ENCODE measurements around the gene SVIL.
"Not testable (repeated sequence)": the region's sequence is repeated elsewhere in the genome, so short reads cannot be mapped to it uniquely, and the experiment has no call there.

The SVIL gene

DNA sequence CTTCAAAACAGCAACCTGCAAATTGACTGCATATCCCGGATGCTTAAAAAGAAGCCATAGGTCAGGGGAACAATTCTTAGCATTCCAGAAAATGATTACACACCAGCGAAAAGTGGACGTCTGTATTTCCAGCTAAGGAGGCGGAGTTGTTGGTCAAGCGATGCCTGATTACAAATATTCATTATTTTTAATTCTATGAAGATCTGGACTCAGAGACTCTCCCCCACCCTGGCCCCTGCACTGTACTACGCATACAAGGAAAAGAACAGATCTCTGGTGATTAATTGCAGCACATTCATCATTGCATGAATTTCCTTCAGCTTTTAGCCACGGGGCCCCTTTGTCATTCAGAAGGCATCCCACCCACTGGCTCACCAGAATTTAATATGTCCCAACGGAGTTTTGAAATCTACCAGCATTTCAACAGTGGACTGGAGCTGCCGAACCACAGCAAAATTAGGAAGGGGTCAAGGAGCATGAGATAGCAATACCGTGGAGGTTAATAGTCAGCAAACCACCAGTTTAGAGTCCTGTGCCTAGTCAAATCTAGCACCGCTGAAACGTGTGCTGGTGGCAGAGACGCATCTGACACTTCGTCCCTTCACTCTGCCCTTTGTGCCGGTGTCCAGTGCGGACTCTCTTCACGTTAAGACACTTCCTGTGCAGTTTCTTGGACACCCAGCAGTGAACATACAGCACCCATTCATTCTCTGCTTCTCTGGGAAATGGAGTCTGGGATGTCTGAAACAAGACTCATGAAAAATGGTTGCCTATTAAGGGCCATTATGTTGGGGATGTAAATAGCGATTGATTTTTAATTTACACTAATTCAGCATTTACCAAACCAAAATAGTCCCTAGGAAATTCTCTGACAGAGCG lies 46.8 kb downstream of the SVIL start:
- peaks cover 30% of the 10 kb centered on the region for H3K4me1 Mint-ChIP-seq
- not testable (repeated sequence) for ATAC-seq; H3K9me3 Mint-ChIP-seq; DNase-seq (ENCODE audit: low spot score in 2 of 2); H3K36me3 Mint-ChIP-seq; H3K27ac Mint-ChIP-seq; H3K4me3 Mint-ChIP-seq

DNA sequence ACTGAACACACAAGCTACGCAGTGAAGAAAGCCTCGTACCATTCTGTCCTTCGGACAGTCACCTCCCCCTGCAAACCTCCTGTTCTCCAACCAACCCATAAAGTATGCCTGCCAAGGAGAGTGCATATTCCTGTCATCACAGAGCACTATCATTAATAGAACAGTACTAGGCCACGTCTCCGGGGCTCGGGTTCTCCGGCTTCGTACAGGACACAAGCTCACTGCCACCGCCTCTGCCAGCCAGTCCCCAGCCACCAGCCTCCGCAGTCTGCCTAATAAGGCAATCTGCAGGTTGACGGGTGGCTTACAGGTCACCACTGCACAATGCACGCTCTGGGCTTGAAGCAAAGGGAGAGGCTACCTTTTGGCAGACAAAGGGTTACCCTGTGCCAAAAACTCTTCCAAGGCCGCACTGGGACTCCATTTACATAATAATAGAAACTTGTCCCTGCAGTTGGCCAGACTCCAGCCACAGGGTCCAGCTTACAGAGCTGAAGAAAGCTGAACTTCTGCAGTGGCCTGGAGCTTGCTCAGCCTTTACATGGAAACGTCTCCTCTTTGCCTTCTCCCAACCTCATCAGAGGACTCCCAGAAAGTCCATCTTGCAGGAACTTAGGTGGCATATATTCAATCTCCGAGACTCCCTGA lies 47.5 kb downstream of the SVIL start:
- not testable (repeated sequence) for H3K9me3 Mint-ChIP-seq; H3K27ac Mint-ChIP-seq; DNase-seq (ENCODE audit: low spot score in 2 of 2); H3K36me3 Mint-ChIP-seq; H3K4me3 Mint-ChIP-seq; ATAC-seq
- peaks cover 34% of the 10 kb centered on the region for H3K4me1 Mint-ChIP-seq

DNA sequence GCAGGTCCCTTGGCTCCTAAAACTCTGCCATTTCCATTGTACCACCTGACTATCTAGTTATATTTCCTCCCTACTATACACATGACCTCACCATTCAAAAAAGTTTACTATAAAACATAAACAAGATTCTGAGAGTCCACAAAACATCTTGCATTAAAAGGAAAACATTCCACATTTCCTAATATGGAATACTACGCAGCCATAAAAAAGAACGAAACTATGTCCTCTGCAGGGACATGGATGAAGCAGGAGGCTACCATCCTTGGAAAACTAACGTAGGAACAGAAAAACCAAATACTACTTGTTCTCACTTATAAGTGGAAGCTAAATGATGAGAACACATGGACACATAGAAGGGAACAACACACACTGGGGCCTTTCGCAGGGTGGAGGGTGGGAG lies 48.3 kb downstream of the SVIL start:
- ATAC-seq (no peak), DNase-seq (ENCODE audit: low spot score in 2 of 2) (no peak)
- Mint-ChIP-seq H3K36me3 (no peaks in the 10 kb centered on the region), H3K27ac (no peak overlapping the region), H3K4me1 (peaks cover 38% of the 10 kb centered on the region), H3K4me3 (no peak overlapping the region), H3K9me3 (no peaks in the 10 kb centered on the region)

DNA sequence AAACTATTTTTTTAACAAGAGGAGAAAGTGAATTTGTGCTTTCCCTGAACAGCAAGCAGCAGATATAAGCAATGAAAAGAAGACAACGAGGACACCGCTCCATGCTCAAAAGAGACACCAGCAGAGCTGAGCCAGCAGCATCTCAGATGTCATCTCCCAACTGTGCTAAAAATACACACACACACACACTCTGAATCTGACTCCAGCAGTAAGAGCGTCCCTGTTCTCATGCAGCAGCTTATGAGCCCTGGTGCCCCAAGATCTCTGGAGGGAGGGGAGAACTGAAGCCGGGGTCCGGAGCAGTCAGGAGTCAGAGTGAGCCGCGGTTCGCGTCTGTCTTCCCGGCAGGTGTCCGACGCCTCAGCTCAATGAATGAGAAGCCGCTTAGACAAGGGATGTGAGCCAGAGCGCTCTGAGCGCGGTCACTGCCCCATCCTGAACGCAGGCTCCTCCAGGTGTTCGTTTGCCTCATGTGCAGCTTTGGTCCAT lies 49.2 kb downstream of the SVIL start:
- no peak for ATAC-seq
- DNase-seq (ENCODE audit: low spot score in 2 of 2), result no peak
- Mint-ChIP-seq H3K36me3 (no peaks in the 10 kb centered on the region), H3K27ac (peak overlapping the region; percentile 50), H3K4me1 (peaks cover 35% of the 10 kb centered on the region), H3K4me3 (no peak overlapping the region), H3K9me3 (no peaks in the 10 kb centered on the region)

DNA sequence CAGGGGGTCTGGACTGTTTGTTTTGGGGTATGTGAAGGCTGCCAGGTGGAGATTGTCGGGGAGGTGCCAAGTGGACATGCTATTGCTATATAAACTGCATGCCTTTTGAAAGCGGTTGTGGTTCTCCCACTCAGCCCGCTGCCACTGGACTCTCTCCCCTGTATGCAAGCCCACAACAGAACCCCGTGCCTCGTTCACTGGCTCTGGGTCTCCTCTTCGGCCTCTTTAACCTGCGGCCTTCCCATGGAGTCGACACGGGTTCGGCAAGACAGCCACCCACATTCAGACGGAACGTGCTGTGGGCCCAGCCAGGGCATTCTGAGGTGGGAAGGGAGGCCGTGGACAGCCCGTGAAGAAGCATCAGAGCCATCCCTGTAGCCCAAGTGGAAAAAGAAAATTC lies 50.3 kb downstream of the SVIL start:
- Mint-ChIP-seq H3K27ac (no peak overlapping the region), H3K4me3 (no peak overlapping the region), H3K4me1 (peaks cover 28% of the 10 kb centered on the region), H3K36me3 (no peaks in the 10 kb centered on the region), H3K9me3 (no peaks in the 10 kb centered on the region)
- ATAC-seq (no peak), DNase-seq (ENCODE audit: low spot score in 2 of 2) (no peak)

DNA sequence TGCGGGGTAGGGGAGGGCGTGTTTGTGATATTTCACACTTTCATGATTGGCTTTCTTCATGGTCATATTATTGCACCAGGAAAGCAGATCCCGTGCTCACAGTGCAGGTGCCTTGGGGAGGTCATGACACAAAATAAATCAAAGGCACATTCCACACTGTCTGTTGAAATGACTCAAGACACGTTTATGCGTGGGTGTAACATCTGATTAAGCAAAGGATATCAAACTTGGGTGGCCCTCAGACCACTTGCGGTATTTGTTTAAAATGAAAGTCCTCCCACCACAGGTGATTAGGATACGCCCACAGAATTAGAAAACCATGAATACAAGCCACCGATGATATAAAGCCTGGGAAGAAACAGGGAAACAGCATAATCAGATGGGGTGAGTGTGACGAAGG lies 51.1 kb downstream of the SVIL start:
- Mint-ChIP-seq H3K36me3 (no peaks in the 10 kb centered on the region), H3K4me3 (no peak overlapping the region), H3K4me1 (peaks cover 28% of the 10 kb centered on the region), H3K27ac (peak overlapping the region; percentile 76), H3K9me3 (no peaks in the 10 kb centered on the region)
- ATAC-seq (peak; percentile 54), DNase-seq (ENCODE audit: low spot score in 2 of 2) (no peak)

DNA sequence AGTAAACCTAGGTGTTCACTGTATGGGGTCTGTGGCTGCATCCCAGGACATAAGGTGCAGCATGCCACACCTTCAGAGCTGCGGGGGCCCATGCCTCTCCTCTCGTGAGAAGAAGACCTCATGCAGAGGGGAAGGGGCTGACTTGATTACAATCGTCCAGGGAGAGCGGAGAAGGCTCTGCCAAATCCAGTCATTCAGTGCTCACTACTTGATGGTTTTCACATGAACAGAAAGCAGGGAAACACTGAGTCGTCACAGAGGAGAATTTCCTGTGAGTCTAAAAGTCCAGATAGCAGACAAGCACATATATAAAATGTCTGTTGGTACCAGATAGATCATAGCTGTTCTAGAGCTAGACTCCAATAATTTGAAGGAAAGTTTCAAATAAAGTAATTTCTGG lies 52.0 kb downstream of the SVIL start:
- H3K9me3 Mint-ChIP-seq, result not testable (repeated sequence)

DNA sequence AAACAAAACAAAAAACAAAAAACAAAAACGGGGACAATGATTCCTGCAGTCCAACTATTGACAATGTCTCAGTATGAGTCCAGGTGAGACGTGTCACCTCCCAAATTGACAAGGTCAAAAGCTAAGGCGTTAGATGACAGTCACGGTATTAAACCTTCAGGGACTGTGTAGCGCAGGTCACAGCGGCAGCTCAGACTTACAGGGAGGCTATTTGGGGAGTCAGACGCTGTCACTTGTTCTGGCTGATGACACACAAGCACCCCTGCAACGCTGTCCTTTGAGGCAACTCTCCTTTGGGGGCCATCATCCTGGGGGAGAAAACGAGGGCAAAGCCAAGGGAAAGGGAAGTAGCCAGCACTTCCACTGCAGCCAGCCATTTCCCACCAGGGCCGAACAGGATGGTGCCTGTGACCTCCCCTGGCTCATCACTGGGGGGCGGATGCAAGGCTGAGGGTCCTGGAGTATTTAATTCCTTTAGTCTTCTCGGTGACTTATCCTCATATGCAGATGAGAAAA lies 55.3 kb downstream of the SVIL start:
- H3K4me3 Mint-ChIP-seq, result no peak overlapping the region
- ATAC-seq, result no peak
- H3K9me3 Mint-ChIP-seq, result no peaks in the 10 kb centered on the region
- DNase-seq (ENCODE audit: low spot score in 2 of 2), result no peak
- no peak overlapping the region for H3K27ac Mint-ChIP-seq
- H3K36me3 Mint-ChIP-seq, result no peaks in the 10 kb centered on the region
- peaks cover 26% of the 10 kb centered on the region for H3K4me1 Mint-ChIP-seq

More for the DNA sequence above, 52.0 kb downstream of the SVIL start:
- not testable (repeated sequence) for H3K36me3 Mint-ChIP-seq; DNase-seq (ENCODE audit: low spot score in 2 of 2); H3K4me3 Mint-ChIP-seq
- Mint-ChIP-seq H3K4me1 (peaks cover 28% of the 10 kb centered on the region), H3K27ac (peak overlapping the region; percentile 76)
- peak; percentile 89 for ATAC-seq

DNA sequence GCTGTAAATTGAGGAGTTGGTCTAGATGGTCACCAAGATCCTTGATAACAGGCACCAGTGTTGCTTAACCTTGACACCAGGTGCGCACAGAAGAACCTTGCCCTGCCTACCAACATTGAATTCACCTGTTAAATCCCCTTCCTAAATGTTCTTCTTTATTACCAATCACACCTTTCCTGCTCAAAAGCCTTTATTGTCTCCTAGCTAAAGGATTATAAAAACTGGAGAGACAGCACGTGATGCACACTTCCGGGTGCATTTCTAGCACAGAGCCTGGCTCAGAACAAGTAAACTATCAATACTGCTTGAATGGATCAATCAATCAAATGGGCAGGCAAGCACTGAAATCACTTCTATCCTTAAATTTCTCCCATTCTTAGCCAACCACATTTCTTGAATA lies 56.3 kb downstream of the SVIL start:
- Mint-ChIP-seq H3K27ac (no peak overlapping the region), H3K4me1 (peaks cover 16% of the 10 kb centered on the region), H3K9me3 (no peaks in the 10 kb centered on the region), H3K36me3 (no peaks in the 10 kb centered on the region), H3K4me3 (no peak overlapping the region)
- ATAC-seq (no peak), DNase-seq (ENCODE audit: low spot score in 2 of 2) (no peak)

DNA sequence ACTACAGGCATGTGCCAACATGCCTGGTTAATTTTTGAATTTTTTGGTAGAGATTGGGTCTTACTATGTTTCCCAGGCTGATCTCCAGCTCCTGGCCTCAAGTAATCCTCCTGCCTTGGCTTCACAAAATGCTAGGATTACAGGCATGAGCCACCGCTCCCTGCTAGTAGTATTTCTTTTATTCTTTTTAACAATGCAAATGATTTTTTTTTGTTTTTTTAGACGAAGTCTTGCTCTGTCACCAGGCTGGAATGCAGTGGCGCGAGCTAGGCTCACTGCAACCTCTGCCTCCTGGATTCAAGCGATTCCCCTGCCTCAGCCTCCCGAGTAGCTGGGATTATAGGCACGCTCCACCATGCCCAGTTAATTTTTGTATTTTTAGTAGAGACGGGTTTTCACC lies 58.1 kb downstream of the SVIL start:
- no peak for ATAC-seq
- Mint-ChIP-seq H3K9me3 (no peaks in the 10 kb centered on the region), H3K36me3 (peaks cover 6% of the 10 kb centered on the region), H3K4me1 (peaks cover 1% of the 10 kb centered on the region), H3K27ac (no peak overlapping the region), H3K4me3 (no peak overlapping the region)
- DNase-seq (ENCODE audit: low spot score in 2 of 2), result no peak

DNA sequence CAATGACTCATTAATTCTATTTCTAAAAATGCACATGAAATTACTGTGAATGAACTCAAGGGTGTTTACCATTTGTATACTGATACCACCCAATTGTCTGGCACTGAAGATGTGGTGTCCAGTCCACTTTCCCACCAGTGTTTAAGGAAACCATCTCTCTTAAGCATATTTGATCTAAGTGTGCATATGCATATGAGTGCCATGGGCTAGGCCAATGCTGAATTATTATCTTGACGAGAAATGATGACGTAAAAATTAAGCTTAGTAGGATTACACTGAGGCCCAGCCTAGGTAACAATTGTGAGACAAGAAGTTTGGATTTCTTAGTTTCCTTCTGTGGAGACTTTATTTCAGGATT lies 59.7 kb downstream of the SVIL start:
- no peak overlapping the region for H3K4me3 Mint-ChIP-seq
- DNase-seq (ENCODE audit: low spot score in 2 of 2), result no peak
- H3K27ac Mint-ChIP-seq, result no peak overlapping the region
- no peaks in the 10 kb centered on the region for H3K4me1 Mint-ChIP-seq
- no peaks in the 10 kb centered on the region for H3K9me3 Mint-ChIP-seq
- ATAC-seq, result no peak
- H3K36me3 Mint-ChIP-seq, result peaks cover 6% of the 10 kb centered on the region

DNA sequence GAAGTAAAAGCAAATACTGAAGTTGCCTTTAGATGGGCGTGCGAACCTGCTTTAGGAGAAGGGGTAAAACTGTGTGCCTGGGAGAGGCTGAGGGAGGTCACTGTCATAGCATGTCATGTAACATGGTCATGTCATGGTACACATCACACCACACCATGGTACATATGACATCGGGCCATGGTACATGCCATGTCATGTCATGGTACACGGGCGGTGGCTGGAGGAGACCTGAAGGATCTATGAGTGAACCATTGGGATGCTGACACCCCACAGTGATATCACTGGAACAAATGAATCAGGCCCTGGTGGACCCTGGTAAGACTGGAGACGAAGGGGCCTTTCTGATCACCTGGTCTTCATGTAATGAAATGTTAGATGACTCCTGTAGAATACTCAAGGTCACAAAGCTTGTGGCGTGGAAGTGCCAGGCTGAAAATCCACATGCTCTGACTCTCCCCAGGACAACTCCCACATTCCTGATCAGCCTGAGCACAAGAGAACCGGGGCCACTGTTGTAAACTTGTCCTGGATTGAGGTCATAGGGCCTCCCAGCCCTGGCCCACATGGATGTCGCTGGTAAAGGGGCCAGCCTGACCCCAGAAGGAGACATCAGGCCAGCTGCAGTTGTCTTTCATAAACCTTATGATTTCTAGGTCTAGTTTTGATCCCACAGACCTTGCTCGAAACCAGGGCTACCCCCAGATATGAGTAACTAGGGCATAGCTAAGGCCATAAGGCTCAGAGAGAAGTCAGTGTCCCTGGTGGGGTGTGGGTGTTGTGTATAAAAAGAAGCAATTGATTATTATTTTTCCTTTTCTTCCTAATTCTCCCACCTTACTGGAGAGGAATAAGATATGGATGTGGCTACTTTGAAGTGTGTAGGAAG lies 60.3 kb downstream of the SVIL start:
- H3K4me1 Mint-ChIP-seq; H3K36me3 Mint-ChIP-seq; DNase-seq (ENCODE audit: low spot score in 2 of 2); H3K4me3 Mint-ChIP-seq; H3K27ac Mint-ChIP-seq; H3K9me3 Mint-ChIP-seq: not testable (repeated sequence)
- ATAC-seq, result peak; percentile 76

DNA sequence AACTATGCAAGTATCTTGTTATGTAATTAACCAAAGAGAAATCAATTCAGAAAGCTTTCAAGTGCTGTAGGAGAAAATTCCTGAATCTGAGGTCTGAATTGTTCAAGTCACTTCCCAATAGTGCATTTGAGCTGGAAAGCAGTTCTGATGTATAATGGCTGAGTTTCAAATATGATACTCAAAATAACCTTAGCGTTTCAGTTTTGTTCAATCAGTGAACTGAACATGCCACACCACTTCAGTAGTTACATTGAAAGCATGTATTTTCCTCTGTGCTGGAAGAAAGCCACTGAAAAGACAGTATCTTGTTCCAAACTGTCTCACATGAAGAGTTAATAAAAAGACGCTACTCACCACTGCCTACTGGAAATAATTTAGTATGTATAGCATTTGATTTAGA lies 64.5 kb downstream of the SVIL start:
- not testable (repeated sequence) for DNase-seq (ENCODE audit: low spot score in 2 of 2); H3K4me1 Mint-ChIP-seq; ATAC-seq; H3K9me3 Mint-ChIP-seq; H3K4me3 Mint-ChIP-seq; H3K36me3 Mint-ChIP-seq; H3K27ac Mint-ChIP-seq

DNA sequence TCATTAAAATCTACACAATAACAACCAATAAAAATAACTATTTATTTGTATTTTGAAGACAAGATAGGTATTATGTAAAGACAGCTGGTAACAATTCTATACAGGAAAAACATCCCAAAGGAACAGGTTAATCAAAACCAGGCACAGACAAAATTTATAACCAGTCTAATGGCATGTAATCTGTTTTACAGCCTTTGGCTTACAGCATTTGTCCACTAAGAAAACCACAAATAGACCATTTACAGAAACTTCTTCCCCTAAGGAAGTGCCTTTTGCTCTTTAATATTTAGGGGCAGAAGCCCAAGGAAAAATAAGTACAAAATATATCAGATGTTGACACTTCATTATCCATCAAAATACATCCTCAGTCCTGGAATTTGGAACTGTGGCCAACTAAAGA lies 65.0 kb downstream of the SVIL start:
- Mint-ChIP-seq H3K36me3 (peaks cover 6% of the 10 kb centered on the region), H3K9me3 (no peaks in the 10 kb centered on the region), H3K4me3 (no peak overlapping the region), H3K4me1 (no peaks in the 10 kb centered on the region), H3K27ac (no peak overlapping the region)
- no peak for ATAC-seq
- DNase-seq (ENCODE audit: low spot score in 2 of 2), result no peak

DNA sequence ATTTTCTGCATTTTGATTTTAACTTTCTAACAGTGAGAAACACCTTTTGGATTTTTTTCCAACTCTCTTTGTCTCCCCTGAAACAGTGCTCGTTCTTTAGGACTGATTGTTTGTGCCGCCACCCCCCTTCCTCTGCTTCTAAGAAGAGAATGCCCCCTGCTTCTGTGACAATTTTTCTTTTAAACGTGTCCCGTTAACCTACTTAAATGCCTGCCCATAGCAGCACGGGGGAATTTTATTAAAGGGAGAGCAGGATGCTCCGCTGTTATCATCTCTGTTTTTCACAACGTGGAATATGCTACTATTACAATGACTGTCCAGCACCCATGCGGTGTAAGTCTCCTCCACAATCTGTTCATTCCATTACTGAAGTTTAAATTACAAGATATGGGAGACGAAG lies 67.8 kb downstream of the SVIL start:
- H3K27ac Mint-ChIP-seq, result no peak overlapping the region
- no peak for DNase-seq (ENCODE audit: low spot score in 2 of 2)

More for the DNA sequence above, 67.8 kb downstream of the SVIL start:
- H3K4me1 Mint-ChIP-seq, result no peaks in the 10 kb centered on the region
- H3K4me3 Mint-ChIP-seq, result no peak overlapping the region
- no peak for ATAC-seq
- H3K36me3 Mint-ChIP-seq, result peaks cover 2% of the 10 kb centered on the region
- H3K9me3 Mint-ChIP-seq, result no peaks in the 10 kb centered on the region

Data from stimulated activated effector memory CD8-positive, alpha-beta T cell treated with anti-CD3 and anti-CD28 coated beads, Interleukin-12 subunit alpha, Interleukin-12 subunit beta, amount 100 ng/mL, for 72 hours (primary cell).